K562 (cell line): Measurements from ENCODE around the gene SYNJ2. TPM values are rescaled to one million over a fixed set of nuclear protein-coding genes. Genes with fewer than 3 reads are reported as not detected.
"Not testable (repeated sequence)": the region's sequence is repeated elsewhere in the genome, so short reads cannot be mapped to it uniquely, and the experiment has no call there.

Experiments used
- ATAC-seq: fragments of 200-7000 bp; cut with Tn5 transposase; 3 replicates; pipeline ENCODE4 v1.9.1; 2020; ENCODE audit warnings: moderate library complexity
- BruUV-seq: library from RNA; stranded (reverse); fragments of 400-500 nt; replicated peaks from 2 replicates; lab custom pipeline; 2021; lab: Mats Ljungman, UMichigan
- CTCF ChIA-PET: fragments of 300-600 bp; formaldehyde crosslinking; extraction: SDS; loops from one replicate; lab custom pipeline; 2021; ENCODE audit warnings: low intra/inter-chr PET ratio; lab: Yijun Ruan, JAX
- POLR2A ChIA-PET: fragments of 300-600, 350-650 bp; sonication (Branson Sonifier 250); formaldehyde crosslinking; extraction: SDS; loops from one replicate; lab custom pipeline; 2021; ENCODE audit warnings: antibody characterized with exemption, inconsistent platforms; lab: Yijun Ruan, JAX
- DNase-seq, 4 experiments: peaks; one replicate each; pipeline versions ENCODE4 v3.0.0 to v3.0.0-alpha.2; 2011 to 2018; ENCODE audit warnings: low spot score in 3 of 4, mixed read lengths in 3 of 4; ENCODE audit errors: extremely low read depth in 1 of 4
- FAIRE-seq: peaks from 2 replicates; lab custom pipeline; 2011; peaks lifted over from hg19 to GRCh38; lab: Jason Lieb, UNC
- H2AFZ ChIP-seq: 2 replicates; pipeline ENCODE4 v1.6.0; 2011; ENCODE audit warnings: low read depth, low read length, control low read depth, inconsistent platforms
- H3K27ac ChIP-seq: fragments of 200-600 bp; 3 replicates; pipeline ENCODE4 v1.8.0; 2011; ENCODE audit warnings: low read depth, mild to moderate bottlenecking, control low read depth, inconsistent platforms, low read length, moderate library complexity, mixed read lengths; ENCODE audit errors: extremely low read depth
- H3K27me3 ChIP-seq, 2 experiments: fragments of 300-600 bp in 1 of 2; 2 replicates in 1 of 2; 3 replicates in 1 of 2; pipeline versions ENCODE4 v1.6.0 to v1.8.0; 2011; ENCODE audit warnings: inconsistent platforms in 2 of 2, low read length in 2 of 2, mild to moderate bottlenecking in 1 of 2, mixed read lengths in 1 of 2, moderate library complexity in 1 of 2; ENCODE audit not compliant: control insufficient read depth in 2 of 2, insufficient read depth in 2 of 2
- H3K36me3 ChIP-seq: fragments of 300-600 bp; 3 replicates; pipeline ENCODE4 v1.8.0; 2011; ENCODE audit warnings: mild to moderate bottlenecking, low read length, inconsistent platforms; ENCODE audit not compliant: control insufficient read depth, insufficient read depth
- H3K4me1 ChIP-seq, 2 experiments: fragments of 200-600 bp in 1 of 2; replicated peaks in 1 of 2; 2 replicates in 1 of 2; 3 replicates in 1 of 2; pipeline versions ENCODE4 v1.5.1 to v1.8.0; 2011; ENCODE audit warnings: inconsistent platforms in 2 of 2, low read length in 2 of 2, mild to moderate bottlenecking in 1 of 2, mixed read lengths in 1 of 2, moderate library complexity in 1 of 2; ENCODE audit not compliant: control insufficient read depth in 2 of 2, insufficient read depth in 2 of 2
- H3K4me2 ChIP-seq: 2 replicates; pipeline ENCODE4 v1.6.1; 2011; ENCODE audit warnings: low read length, control low read depth, inconsistent platforms, mixed read lengths; ENCODE audit not compliant: insufficient read depth
- H3K4me3 ChIP-seq: fragments of 200-600 bp; sonication (generic), shearing (Covaris generic); 2 replicates; pipeline ENCODE4 v1.5.1; 2016; ENCODE audit warnings: control low read depth, inconsistent platforms
- H3K79me2 ChIP-seq: fragments of 200-600 bp; 3 replicates; pipeline ENCODE4 v1.8.0; 2011; ENCODE audit warnings: low read length, inconsistent platforms; ENCODE audit not compliant: control insufficient read depth, insufficient read depth
- H3K9ac ChIP-seq, 2 experiments: 2 replicates each; pipeline versions ENCODE4 v1.6.0 to v1.6.1; 2011; ENCODE audit warnings: low read depth in 2 of 2, low read length in 2 of 2, control low read depth in 1 of 2, inconsistent platforms in 1 of 2, mild to moderate bottlenecking in 1 of 2, mixed read lengths in 1 of 2; ENCODE audit not compliant: insufficient read depth in 1 of 2
- H3K9me1 ChIP-seq: one replicate; pipeline ENCODE4 v1.6.0; 2011; ENCODE audit warnings: inconsistent platforms, mild to moderate bottlenecking, low read length, moderate library complexity; ENCODE audit not compliant: control insufficient read depth, insufficient read depth
- H3K9me3 ChIP-seq: replicated peaks from 2 replicates; pipeline ENCODE4 v1.5.1; 2011; ENCODE audit warnings: low read depth, low read length, inconsistent platforms; ENCODE audit not compliant: control insufficient read depth, insufficient read depth
- H4K20me1 ChIP-seq: replicated peaks from 2 replicates; pipeline ENCODE4 v1.6.1; 2011; ENCODE audit warnings: low read length, inconsistent platforms, mixed read lengths; ENCODE audit not compliant: control insufficient read depth, insufficient read depth
- BRD4 ChIP-seq: fragments of 200-600 bp; sonication (generic); IDR thresholded peaks from 2 replicates; pipeline ENCODE4 v1.6.1; 2017; ENCODE audit warnings: inconsistent platforms
- C11orf30 ChIP-seq: fragments of 450-650 bp; IDR thresholded peaks from 2 replicates; pipeline ENCODE4 v1.6.1; 2016; ENCODE audit warnings: low read depth, mild to moderate bottlenecking
- FOS ChIP-seq: IDR thresholded peaks from 3 replicates; pipeline ENCODE4 v1.6.1; 2011; ENCODE audit not compliant: insufficient read length; ENCODE audit errors: extremely low read depth
- FUS ChIP-seq: fragments of 200-400 bp; formaldehyde crosslinking; optimal IDR thresholded peaks from 2 replicates; pipeline ENCODE3; 2017; ENCODE audit warnings: low read depth, low read length
- GATAD2A ChIP-seq: fragments of 450-650 bp; IDR thresholded peaks from 2 replicates; pipeline ENCODE4 v1.6.1; 2017
- KDM1A ChIP-seq, 2 experiments: fragments of 450-650 bp; IDR thresholded peaks; 2 replicates each; pipeline ENCODE4 v1.6.1; 2016; ENCODE audit warnings: mild to moderate bottlenecking in 2 of 2
- MAFF ChIP-seq: IDR thresholded peaks from 2 replicates; pipeline ENCODE4 v1.6.1; 2012; ENCODE audit warnings: low read length, improper control_type of control experiment
- MAFG ChIP-seq: fragments of 450-650 bp; conservative IDR thresholded peaks from 2 replicates; pipeline ENCODE4 v1.6.1; 2016; ENCODE audit warnings: missing genetic modification characterization, missing compliant biosample characterization
- MCM3 ChIP-seq: fragments of 450-650 bp; IDR thresholded peaks from 2 replicates; pipeline ENCODE4 v1.6.1; 2016
- NFYB ChIP-seq: IDR thresholded peaks from 2 replicates; pipeline ENCODE4 v1.6.1; 2011; ENCODE audit warnings: mild to moderate bottlenecking, moderate library complexity; ENCODE audit not compliant: insufficient read length; ENCODE audit errors: extremely low read depth
- NONO ChIP-seq, 2 experiments: fragments of 200-400 bp in 1 of 2; fragments of 450-650 bp in 1 of 2; formaldehyde crosslinking in 1 of 2; IDR thresholded peaks; 2 replicates each; pipeline ENCODE4 v1.6.1; 2017; ENCODE audit warnings: low read depth in 2 of 2, mild to moderate bottlenecking in 2 of 2, moderate library complexity in 2 of 2, low read length in 1 of 2
- POLR2G ChIP-seq: fragments of 200-400 bp; formaldehyde crosslinking; IDR thresholded peaks from 2 replicates; pipeline ENCODE4 v1.6.1; 2017; ENCODE audit warnings: low read depth, mild to moderate bottlenecking, antibody characterized with exemption, low read length, moderate library complexity
- SLC30A9 ChIP-seq: fragments of 250-450 bp; sonication (Bioruptor Pico); IDR thresholded peaks from 2 replicates; pipeline ENCODE4 v1.8.0; 2022; ENCODE audit warnings: mild to moderate bottlenecking, moderate library complexity
- SRSF3 ChIP-seq: fragments of 200-400 bp; formaldehyde crosslinking; IDR thresholded peaks from 2 replicates; pipeline ENCODE4 v1.6.1; 2016; ENCODE audit warnings: mild to moderate bottlenecking, low read length, moderate library complexity; ENCODE audit not compliant: insufficient read depth
- ZKSCAN3 ChIP-seq: fragments of 250-450 bp; sonication (Bioruptor Pico); IDR thresholded peaks from 2 replicates; pipeline ENCODE4 v1.4.0; 2020
- ZNF316 ChIP-seq: fragments of 450-650 bp; IDR thresholded peaks from 2 replicates; pipeline ENCODE4 v1.6.1; 2016
- ZNF41 ChIP-seq: fragments of 250-450 bp; sonication (Bioruptor Pico); conservative IDR thresholded peaks from 2 replicates; pipeline ENCODE4 v1.4.0; 2020; ENCODE audit warnings: mild to moderate bottlenecking
- ZNF830 ChIP-seq: fragments of 250-450 bp; sonication (Bioruptor Pico); IDR thresholded peaks from 2 replicates; pipeline ENCODE4 v1.5.0; 2021; ENCODE audit warnings: mild to moderate bottlenecking
- WGBS: fragments of 100-300 bp; shearing (Covaris generic); methylation state at CpG from one replicate; pipeline ENCODE4 v1.1.6; 2016; ENCODE audit warnings: low coverage, mixed read lengths; ENCODE audit not compliant: insufficient coverage; ENCODE audit errors: missing lambda C conversion rate; 5-methylcytosine and 5-hydroxymethylcytosine counted together
- in situ Hi-C: fragments of 300-500 bp; cut with MboI; formaldehyde crosslinking; loops from 4 replicates; pipeline ENCODE4 v1.15.0; 2018; ENCODE audit warnings: inconsistent platforms, mixed read lengths
- intact Hi-C: fragments of 100-400 bp; cut with micrococcal nuclease; formaldehyde crosslinking; loops from 2 replicates; pipeline ENCODE4 v1.14.2; 2022
- polyA plus RNA-seq, 8 experiments: library from polyadenylated mRNA; depleted of rRNA in 4 of 8; stranded (reverse) in 5 of 8; unstranded in 3 of 8; fragments of >200 nt; fragmentation: Nextera tagmentation in 2 of 8; fragmentation: Illumina TruSeq in 1 of 8; extraction: Ambion mirVana in 2 of 8; extraction: Trizol in 1 of 8; gene quantifications; 2 replicates each; pipeline versions ENCODE4 v1.2.1 to v1.2.3, GENCODE V29; 2011 to 2014; ENCODE audit warnings: inconsistent platforms in 1 of 8, missing spikeins in 1 of 8
- total RNA-seq, 7 experiments: library from RNA; depleted of rRNA in 6 of 7; stranded (reverse); fragments of >200 nt in 6 of 7; fragmentation: Illumina TruSeq in 2 of 7; extraction: Trizol in 2 of 7; gene quantifications; 2 replicates each; pipeline versions ENCODE4 v1.2.1 to v1.2.3, GENCODE V29; 2011 to 2021; ENCODE audit warnings: low replicate concordance in 1 of 7

Gene SYNJ2
- total and polyA plus RNA-seq, 9 of the 15 experiments (the other 6 are each of a cell fraction or from before 2014, with no cell fraction given), result 3.0 to 27.7 (median 17.8) TPM

GRCh38 chr6:157972177-157972576 lies 9.5 kb upstream of the SYNJ2 start:
- POLR2A ChIA-PET, result interaction anchor here (0.8 to 1.2 kb wide), 4 partner anchors 9 to 11 kb away, joined by 3 to 4 read pairs (median 3); partner anchors contain the start of gene SYNJ2

GRCh38 chr6:157974341-157974894 lies 7.2 kb upstream of the SYNJ2 start:
- no peaks in the 10 kb centered on the region for H3K79me2 ChIP-seq
- FAIRE-seq (no peak), ATAC-seq (no peak), DNase-seq (no peak)
- in situ Hi-C loops (no loop called here), intact Hi-C loops (no loop called here)
- H3K9me1 ChIP-seq, result no peaks in the 10 kb centered on the region
- no peak overlapping the region for H3K9ac ChIP-seq
- H2AFZ ChIP-seq, result no peak overlapping the region
- POLR2A ChIA-PET, result interaction anchor here (0.6 kb wide), 1 partner anchor 29 kb away, joined by 3 read pairs; no protein-coding TSS in a partner anchor
- no peak overlapping the region for H3K4me3 ChIP-seq
- no peaks in the 10 kb centered on the region for H3K9me3 ChIP-seq
- H3K36me3 ChIP-seq, result no peaks in the 10 kb centered on the region
- WGBS, result 29% methylated on average over 9 of the region's 9 CpGs
- no peaks in the 10 kb centered on the region; a peak in 1 of 5 replicates for H3K27me3 ChIP-seq
- BruUV-seq, result no TSS peak
- CTCF ChIA-PET, result no interaction called here
- no peak overlapping the region for H3K27ac ChIP-seq
- no peak overlapping the region for H3K4me2 ChIP-seq
- H4K20me1 ChIP-seq, result no peaks in the 10 kb centered on the region
- peaks cover 7 to 15% of the 10 kb centered on the region in 2 experiments; a peak in 4 of 5 replicates for H3K4me1 ChIP-seq
- TF ChIP-seq SRSF3 (no peak), POLR2G (no peak), ZNF41 (CRISPR knock-in tag) (no peak), ZNF830 (CRISPR knock-in tag) (no peak), GATAD2A (no peak), KDM1A (IDR thresholded peaks at IDR 0.05) (peak in 1 of 2 experiments; percentile 59; a peak in 2 of 4 replicates), ZKSCAN3 (CRISPR knock-in tag) (no peak), FOS (no peak), NFYB (no peak), BRD4 (no peak), SLC30A9 (CRISPR knock-in tag) (no peak), NONO (IDR thresholded peaks at IDR 0.05; ENCODE audit: low read depth in 2 of 2, low read length in 1 of 2) (no peak), FUS (no peak)

More at GRCh38 chr6:157972177-157972576, 9.5 kb upstream of the SYNJ2 start:
- H3K9me3 ChIP-seq, BruUV-seq, CTCF ChIA-PET, H3K9ac ChIP-seq, H3K27me3 ChIP-seq, H4K20me1 ChIP-seq, intact Hi-C loops, in situ Hi-C loops, H3K4me1 ChIP-seq, H2AFZ ChIP-seq, H3K9me1 ChIP-seq: not testable (repeated sequence)
- peak; percentile 17; the same call in 1 of the 2 replicates for TF ChIP-seq MAFF
- peak; percentile 48; the same call in 1 of the 2 replicates for TF ChIP-seq MAFG (tag)
- TF ChIP-seq ZNF316, result peak; percentile 80
- TF ChIP-seq MCM3, result 0 out of 2 replicates have a peak, but pooled peaks have one; percentile 57
- peak; percentile 63; the same call in 1 of the 2 replicates for TF ChIP-seq C11orf30
- TF ChIP-seq, all 486 proteins: peak for 5; not testable (repeated sequence) for 481
- FAIRE-seq, H3K27ac ChIP-seq, ATAC-seq, H3K36me3 ChIP-seq, DNase-seq, H3K4me2 ChIP-seq, H3K4me3 ChIP-seq, H3K79me2 ChIP-seq: not testable (repeated sequence)
- 62% methylated on average over 3 of the region's 3 CpGs for WGBS
